ENCODE data around the gene GPR161.

GRCh38 chr1:168087696-168088095, 49.0 kb downstream of the GPR161 start:
- TF ChIP-seq TARDBP (IDR thresholded peaks at IDR 0.05) (no peak), FOXK2 (IDR thresholded peaks at IDR 0.05) (no peak)

Measured in HEK293T (cell line).